DOHH2 (cell line): Measurements from ENCODE around the gene STRA8.

Experiments
- H3F3A ChIP-seq: fragments of 200-600 bp; sonication (generic), shearing (Covaris generic); 2 replicates; pipeline ENCODE4 v1.6.0; 2016; ENCODE audit warnings: antibody characterized with exemption, mild to moderate bottlenecking; ENCODE audit not compliant: control insufficient read depth, insufficient read depth
- H3K27ac ChIP-seq: fragments of 200-600 bp; sonication (generic); 2 replicates; pipeline ENCODE4 v1.5.1; 2014; ENCODE audit warnings: low read depth, mild to moderate bottlenecking, low read length, moderate library complexity
- H3K27me3 ChIP-seq: fragments of 200-600 bp; sonication (generic); 2 replicates; pipeline ENCODE4 v1.6.1; 2014; ENCODE audit warnings: mild to moderate bottlenecking, low read length, mixed read lengths; ENCODE audit not compliant: control insufficient read depth
- H3K36me3 ChIP-seq: fragments of 200-600 bp; sonication (generic); 2 replicates; pipeline ENCODE4 v1.6.1; 2014; ENCODE audit warnings: mild to moderate bottlenecking, low read length, moderate library complexity, mixed read lengths; ENCODE audit not compliant: control insufficient read depth
- H3K4me1 ChIP-seq: fragments of 200-600 bp; sonication (generic); 2 replicates; pipeline ENCODE4 v1.6.1; 2014; ENCODE audit warnings: mild to moderate bottlenecking, low read length, mixed read lengths; ENCODE audit not compliant: control insufficient read depth
- H3K4me2 ChIP-seq: fragments of 200-600 bp; sonication (generic); 2 replicates; pipeline ENCODE4 v1.6.0; 2014; ENCODE audit warnings: mild to moderate bottlenecking, low read length, moderate library complexity
- H3K4me3 ChIP-seq: fragments of 200-600 bp; sonication (generic); 2 replicates; pipeline ENCODE4 v1.5.1; 2014; ENCODE audit warnings: mild to moderate bottlenecking, low read length, mixed read lengths
- H3K79me2 ChIP-seq: fragments of 200-600 bp; sonication (generic); 2 replicates; pipeline ENCODE4 v1.6.1; 2014; ENCODE audit warnings: mild to moderate bottlenecking, low read length, mixed read lengths; ENCODE audit not compliant: control insufficient read depth
- H3K9me2 ChIP-seq: fragments of 200-600 bp; sonication (generic); replicated peaks from 2 replicates; pipeline ENCODE4 v1.6.1; 2014; ENCODE audit warnings: mild to moderate bottlenecking, low read length, mixed read lengths; ENCODE audit not compliant: control insufficient read depth
- H3K9me3 ChIP-seq: fragments of 200-600 bp; sonication (generic); 2 replicates; pipeline ENCODE4 v1.6.1; 2014; ENCODE audit warnings: antibody characterized with exemption, low read length, mixed read lengths; ENCODE audit not compliant: control insufficient read depth, insufficient read depth
- H4K20me1 ChIP-seq: fragments of 200-600 bp; sonication (generic); 2 replicates; pipeline ENCODE4 v1.6.0; 2014; ENCODE audit warnings: low read depth, mild to moderate bottlenecking, antibody characterized with exemption, low read length, moderate library complexity; ENCODE audit not compliant: control insufficient read depth, insufficient read depth
- CTCF ChIP-seq: fragments of 200-600 bp; sonication (generic); IDR thresholded peaks from one replicate; pipeline ENCODE4 v1.5.1; 2014; ENCODE audit warnings: antibody characterized with exemption, mild to moderate bottlenecking, low read depth, low read length; ENCODE audit not compliant: poor library complexity, severe bottlenecking
- EZH2phosphoT487 ChIP-seq: fragments of 200-600 bp; sonication (generic); IDR thresholded peaks from 2 replicates; pipeline ENCODE4 v1.6.1; 2017; ENCODE audit warnings: borderline replicate concordance, mild to moderate bottlenecking, antibody characterized with exemption, low read length, moderate library complexity, mixed read lengths

The STRA8 gene

GRCh38 chr7:135189221-135189662, 44.4 kb upstream of the STRA8 start:
- peaks cover 44% of the 10 kb centered on the region for H3K36me3 ChIP-seq
- no peaks in the 10 kb centered on the region for H3F3A ChIP-seq

GRCh38 chr7:135189961-135190360, 43.7 kb upstream of the STRA8 start:
- no peaks in the 10 kb centered on the region for H3K9me2 ChIP-seq
- no peak for TF ChIP-seq EZH2phosphoT487
- H3K4me2 ChIP-seq = no peak overlapping the region
- H3K4me3 ChIP-seq = no peak overlapping the region
- no peaks in the 10 kb centered on the region for H4K20me1 ChIP-seq
- no peak overlapping the region for H3K27ac ChIP-seq
- H3K36me3 ChIP-seq = peaks cover 38% of the 10 kb centered on the region
- no peaks in the 10 kb centered on the region for H3K79me2 ChIP-seq
- no peaks in the 10 kb centered on the region for H3F3A ChIP-seq
- no peaks in the 10 kb centered on the region for H3K4me1 ChIP-seq
- H3K27me3 ChIP-seq = no peaks in the 10 kb centered on the region
- no peaks in the 10 kb centered on the region for H3K9me3 ChIP-seq

More at GRCh38 chr7:135189221-135189662, 44.4 kb upstream of the STRA8 start:
- no peaks in the 10 kb centered on the region for H3K27me3 ChIP-seq
- no peaks in the 10 kb centered on the region for H4K20me1 ChIP-seq
- H3K4me2 ChIP-seq = no peak overlapping the region
- TF ChIP-seq EZH2phosphoT487 = no peak
- H3K4me1 ChIP-seq = no peaks in the 10 kb centered on the region
- H3K4me3 ChIP-seq = no peak overlapping the region
- H3K9me2 ChIP-seq = no peaks in the 10 kb centered on the region
- H3K9me3 ChIP-seq = no peaks in the 10 kb centered on the region
- H3K27ac ChIP-seq = no peak overlapping the region
- H3K79me2 ChIP-seq = no peaks in the 10 kb centered on the region

- Histone ChIP-seq H3K9me3 (no peaks in the 10 kb centered on the region), H3K27ac (no peak overlapping the region), H3K36me3 (peaks cover 35% of the 10 kb centered on the region), H3K4me3 (no peak overlapping the region), H3K4me2 (no peak overlapping the region), H3K4me1 (no peaks in the 10 kb centered on the region), H3K27me3 (no peaks in the 10 kb centered on the region), H3F3A (no peaks in the 10 kb centered on the region), H3K79me2 (no peaks in the 10 kb centered on the region), H4K20me1 (no peaks in the 10 kb centered on the region), H3K9me2 (no peaks in the 10 kb centered on the region)
- no peak for TF ChIP-seq CTCF
- TF ChIP-seq EZH2phosphoT487 = no peak
Observed at GRCh38 chr7:135190703-135191102, 42.9 kb upstream of the STRA8 start.

DNA sequence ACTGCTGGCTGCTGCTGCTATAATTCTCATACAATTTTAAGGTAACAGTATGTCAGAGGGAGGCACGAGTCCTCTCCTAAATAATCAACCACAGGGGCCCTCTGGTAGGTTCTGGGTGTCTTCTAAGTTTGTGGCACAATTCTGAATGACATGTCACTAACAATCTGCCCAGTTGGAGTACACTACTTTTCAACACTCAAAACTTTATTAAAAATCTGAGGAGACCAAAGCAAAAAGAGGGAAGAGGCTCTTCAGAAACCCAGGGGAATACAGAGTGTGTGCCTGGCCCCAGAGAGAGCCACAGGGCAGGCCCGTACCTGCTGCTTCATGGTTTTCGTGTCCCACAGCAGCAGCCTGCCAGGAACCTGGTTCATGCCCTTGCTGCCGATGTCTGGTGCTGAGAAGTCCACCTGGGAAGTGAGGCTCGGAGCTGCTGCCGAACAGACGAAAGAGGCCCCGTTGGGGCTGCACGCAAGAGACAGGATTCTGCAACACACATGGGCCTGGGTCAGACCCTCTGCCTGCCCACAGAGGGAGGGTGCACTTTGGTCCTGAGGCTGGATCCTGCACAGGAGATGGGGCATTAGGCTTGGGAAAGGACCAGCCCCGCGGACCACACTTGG, 40.6 kb upstream of the STRA8 start:
- H3K4me2 ChIP-seq = no peak overlapping the region
- no peaks in the 10 kb centered on the region for H3K9me3 ChIP-seq
- no peaks in the 10 kb centered on the region for H4K20me1 ChIP-seq
- no peak for TF ChIP-seq EZH2phosphoT487
- no peak for TF ChIP-seq CTCF
- peaks cover 42% of the 10 kb centered on the region for H3K36me3 ChIP-seq
- no peak overlapping the region for H3K4me3 ChIP-seq
- H3K9me2 ChIP-seq = no peaks in the 10 kb centered on the region
- H3K27ac ChIP-seq = no peak overlapping the region
- no peaks in the 10 kb centered on the region for H3K4me1 ChIP-seq
- no peaks in the 10 kb centered on the region for H3K27me3 ChIP-seq
- no peaks in the 10 kb centered on the region for H3F3A ChIP-seq
- no peaks in the 10 kb centered on the region for H3K79me2 ChIP-seq
